ENCODE measurements around the gene KRAS. TPM values are rescaled to one million over a fixed set of nuclear protein-coding genes. Genes with fewer than 3 reads are reported as not detected.

Gene KRAS
- total and polyA plus RNA-seq, 2 experiments from 2014 or later: 14.2 to 44.6 TPM

GRCh38 chr12:25162866-25163265 lies 87.9 kb downstream of the KRAS start:
- Histone ChIP-seq H3K4me3 (no peak overlapping the region), H3K36me3 (ENCODE audit: low read depth) (no peaks in the 10 kb centered on the region), H2AFZ (no peak overlapping the region), H3F3A (ENCODE audit: insufficient read depth) (no peaks in the 10 kb centered on the region), H3K9me2 (ENCODE audit: insufficient read depth) (no peaks in the 10 kb centered on the region), H4K20me1 (ENCODE audit: insufficient read depth) (no peaks in the 10 kb centered on the region), H3K79me2 (ENCODE audit: insufficient read depth) (no peaks in the 10 kb centered on the region), H3K27me3 (replicated peaks; ENCODE audit: insufficient read depth) (peaks cover 16% of the 10 kb centered on the region; the same call in 1 of the 2 replicates), H3K9ac (no peak overlapping the region), H3K4me1 (ENCODE audit: insufficient read depth) (no peaks in the 10 kb centered on the region), H3K27ac (no peak overlapping the region), H3K4me2 (ENCODE audit: unreplicated experiment) (no peak overlapping the region), H3K9me3 (ENCODE audit: low read depth) (no peaks in the 10 kb centered on the region)
- in situ Hi-C loops (cut with MboI): no loop called here
- no peak for DNase-seq
- TF ChIP-seq EZH2 (IDR thresholded peaks at IDR 0.05; ENCODE audit: insufficient read depth, poor library complexity, severe bottlenecking) (no peak), EZH2phosphoT487 (IDR thresholded peaks at IDR 0.05; ENCODE audit: insufficient read depth, low read depth) (no peak)
- WGBS, 2 experiments (ENCODE audit: low coverage in 1 of 2, low lambda C conversion rate in 2 of 2, missing lambda C conversion rate in 2 of 2): 71 to 75% methylated on average over 6 of the region's 6 CpGs

- H3K9ac ChIP-seq: no peak overlapping the region
- H3F3A ChIP-seq (ENCODE audit: insufficient read depth): peaks cover 26% of the 10 kb centered on the region
- no peaks in the 10 kb centered on the region for H3K9me2 ChIP-seq (ENCODE audit: insufficient read depth)
- no peak overlapping the region for H3K27ac ChIP-seq
- no peak for DNase-seq
- 92 to 94% methylated on average over 4 of the region's 4 CpGs for whole genome bisulfite sequencing, 2 experiments (ENCODE audit: low coverage in 1 of 2, low lambda C conversion rate in 2 of 2, missing lambda C conversion rate in 2 of 2)
- in situ Hi-C loops (cut with MboI): no loop called here
- H3K79me2 ChIP-seq (ENCODE audit: insufficient read depth): no peaks in the 10 kb centered on the region
- H3K4me2 ChIP-seq (ENCODE audit: unreplicated experiment): no peak overlapping the region
- no peaks in the 10 kb centered on the region for H4K20me1 ChIP-seq (ENCODE audit: insufficient read depth)
- H3K27me3 ChIP-seq (replicated peaks; ENCODE audit: insufficient read depth): no peaks in the 10 kb centered on the region
- TF ChIP-seq EZH2 (IDR thresholded peaks at IDR 0.05; ENCODE audit: insufficient read depth, poor library complexity, severe bottlenecking): no peak
- TF ChIP-seq EZH2phosphoT487 (IDR thresholded peaks at IDR 0.05; ENCODE audit: insufficient read depth, low read depth): no peak
- no peak overlapping the region for H2AFZ ChIP-seq
- H3K4me3 ChIP-seq: no peak overlapping the region
- H3K9me3 ChIP-seq (ENCODE audit: low read depth): no peaks in the 10 kb centered on the region
- peaks cover 10% of the 10 kb centered on the region for H3K4me1 ChIP-seq (ENCODE audit: insufficient read depth)
- H3K36me3 ChIP-seq (ENCODE audit: low read depth): no peaks in the 10 kb centered on the region
Measured at GRCh38 chr12:25156061-25156460, 94.7 kb downstream of the KRAS start.

GRCh38 chr12:25155022-25155576 lies 95.6 kb downstream of the KRAS start:
- Histone ChIP-seq H4K20me1 (ENCODE audit: insufficient read depth) (no peaks in the 10 kb centered on the region), H2AFZ (peak overlapping the region; percentile 62), H3K36me3 (ENCODE audit: low read depth) (no peaks in the 10 kb centered on the region), H3F3A (ENCODE audit: insufficient read depth) (peaks cover 26% of the 10 kb centered on the region), H3K9ac (no peak overlapping the region), H3K79me2 (ENCODE audit: insufficient read depth) (no peaks in the 10 kb centered on the region), H3K4me3 (no peak overlapping the region), H3K9me3 (ENCODE audit: low read depth) (no peaks in the 10 kb centered on the region), H3K4me1 (ENCODE audit: insufficient read depth) (peaks cover 10% of the 10 kb centered on the region), H3K27ac (no peak overlapping the region), H3K9me2 (ENCODE audit: insufficient read depth) (no peaks in the 10 kb centered on the region), H3K27me3 (replicated peaks; ENCODE audit: insufficient read depth) (no peaks in the 10 kb centered on the region), H3K4me2 (ENCODE audit: unreplicated experiment) (peak overlapping the region; percentile 44)
- in situ Hi-C loops (cut with MboI): no loop called here
- 57 to 60% methylated on average over 2 of the region's 2 CpGs for WGBS, 2 experiments (ENCODE audit: low coverage in 1 of 2, low lambda C conversion rate in 2 of 2, missing lambda C conversion rate in 2 of 2)
- TF ChIP-seq EZH2 (IDR thresholded peaks at IDR 0.05; ENCODE audit: insufficient read depth, poor library complexity, severe bottlenecking) (no peak), EZH2phosphoT487 (IDR thresholded peaks at IDR 0.05; ENCODE audit: insufficient read depth, low read depth) (no peak)
- peak; percentile 47 for DNase-seq

Other genes with a start within 250 kb of the KRAS start
- not detected in 2 replicates for gene DNAI7, start 55.8 kb downstream of the KRAS start, total RNA-seq (2014; rRNA removed; shearing (Covaris generic))
- gene DNAI7, start 55.8 kb downstream of the KRAS start, polyA plus RNA-seq (2016; fragmentation: Nextera tagmentation; extraction: Ambion mirVana): 0.25 TPM in 1 of 2 replicates, not detected in the other
- gene ETFRF1, start 55.7 kb downstream of the KRAS start, total RNA-seq (2014; rRNA removed; shearing (Covaris generic)): 10.7 and 23.3 TPM in 2 replicates
- gene ETFRF1, start 55.7 kb downstream of the KRAS start, polyA plus RNA-seq (2016; fragmentation: Nextera tagmentation; extraction: Ambion mirVana): 33.7 and 39.3 TPM in 2 replicates

Measured in GM23248 (cell line).